ENCODE data around the gene JAM3.
A peak's percentile ranks its signal among the peaks of the same experiment; 100 is the strongest.

The JAM3 gene

GRCh38 chr11:134139873-134140331 is 71.0 kb downstream of the JAM3 start:
- peak; percentile 38 for DNase-seq (ENCODE audit: low spot score)
- Histone ChIP-seq H3K23ac (ENCODE audit: low read depth, low read length, poor library complexity) (no peak overlapping the region), H2AK5ac (ENCODE audit: low read depth, low read length) (no peak overlapping the region), H2AFZ (ENCODE audit: low read length) (no peak overlapping the region), H4K91ac (ENCODE audit: low read depth, low read length, poor library complexity) (no peak overlapping the region), H3K18ac (ENCODE audit: low read length) (no peak overlapping the region), H3K36me3 (replicated peaks in 1 of 2; ENCODE audit: control insufficient read depth in 2 of 2, insufficient read depth in 2 of 2, low read length in 2 of 2) (peaks cover 21 to 50% of the 10 kb centered on the region in 2 donors), H2BK120ac (ENCODE audit: low read depth, low read length) (no peak overlapping the region), H3K4me2 (ENCODE audit: insufficient read depth, low read length, poor library complexity, severe bottlenecking) (no peak overlapping the region), H3K27ac (replicated peaks; ENCODE audit: low read length) (no peak overlapping the region), H3K79me1 (ENCODE audit: low read depth, low read length) (peaks cover 1% of the 10 kb centered on the region), H2BK5ac (ENCODE audit: low read length) (no peak overlapping the region), H3K4me1 (ENCODE audit: control insufficient read depth in 2 of 2, insufficient read depth in 1 of 2, low read depth in 1 of 2, low read length in 2 of 2) (peaks cover 1 to 6% of the 10 kb centered on the region in 2 donors), H4K8ac (ENCODE audit: low read depth, low read length) (no peak overlapping the region), H3K9me3 (replicated peaks in 1 of 2; ENCODE audit: control insufficient read depth in 2 of 2, insufficient read depth in 1 of 2, low read depth in 1 of 2, low read length in 2 of 2) (peaks cover 14 to 21% of the 10 kb centered on the region in 2 donors), H3K4ac (ENCODE audit: low read length) (no peak overlapping the region), H2BK12ac (ENCODE audit: low read length) (no peak overlapping the region), H3K27me3 (ENCODE audit: control insufficient read depth in 3 of 3, insufficient read depth in 3 of 3, low read depth in 1 of 3, low read length in 3 of 3) (no peaks in the 10 kb centered on the region), H3K14ac (ENCODE audit: low read length) (no peak overlapping the region), H3K4me3 (ENCODE audit: low read length in 2 of 2) (no peak overlapping the region), H3K9ac (ENCODE audit: low read depth, low read length, poor library complexity) (no peak overlapping the region), H2BK15ac (ENCODE audit: low read length) (no peak overlapping the region)
- no CpG with 5 or more reads among the region's 10 CpGs for WGBS, 2 donors (ENCODE audit: extremely low coverage in 2 of 2, insufficient read length in 2 of 2, insufficient replicate concordance in 1 of 2)

DNA sequence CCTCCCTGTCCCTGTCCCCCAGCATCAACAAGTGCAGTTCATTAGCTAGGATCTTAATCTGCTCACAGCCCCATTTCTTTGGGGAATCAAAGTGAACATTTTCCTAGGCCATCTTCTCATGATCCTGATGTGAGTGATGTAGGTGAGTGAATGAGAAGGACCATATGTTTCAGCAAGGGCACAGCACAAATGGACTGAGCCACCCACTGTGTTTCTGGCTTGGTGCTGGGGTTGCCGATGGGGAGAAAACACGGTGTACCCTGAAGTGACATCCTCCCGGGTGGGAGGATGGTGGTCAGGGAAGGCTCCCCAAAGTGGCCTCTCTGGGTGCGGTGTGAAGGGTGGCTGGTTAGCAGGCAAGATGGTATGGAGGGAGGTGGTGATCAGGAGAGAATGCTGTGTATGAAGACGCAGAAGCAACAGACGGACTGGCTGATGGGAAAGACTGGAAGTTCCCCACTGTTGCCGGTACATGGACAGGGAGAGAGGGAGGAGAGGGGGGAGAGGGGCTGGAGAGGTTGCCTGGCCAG is 72.2 kb downstream of the JAM3 start:
- Histone ChIP-seq H3K4ac (ENCODE audit: low read length) (no peak overlapping the region), H2BK5ac (ENCODE audit: low read length) (no peak overlapping the region), H3K18ac (ENCODE audit: low read length) (no peak overlapping the region), H2AFZ (ENCODE audit: low read length) (no peak overlapping the region), H3K23ac (ENCODE audit: low read depth, low read length, poor library complexity) (no peak overlapping the region), H3K4me3 (ENCODE audit: low read length in 2 of 2) (no peak overlapping the region), H3K79me1 (ENCODE audit: low read depth, low read length) (peaks cover 1% of the 10 kb centered on the region), H3K36me3 (replicated peaks in 1 of 2; ENCODE audit: control insufficient read depth in 2 of 2, insufficient read depth in 2 of 2, low read length in 2 of 2) (peaks cover 27 to 61% of the 10 kb centered on the region in 2 donors), H3K14ac (ENCODE audit: low read length) (no peak overlapping the region), H4K8ac (ENCODE audit: low read depth, low read length) (no peak overlapping the region), H3K9ac (ENCODE audit: low read depth, low read length, poor library complexity) (no peak overlapping the region), H4K91ac (ENCODE audit: low read depth, low read length, poor library complexity) (no peak overlapping the region), H3K9me3 (replicated peaks in 1 of 2; ENCODE audit: control insufficient read depth in 2 of 2, insufficient read depth in 1 of 2, low read depth in 1 of 2, low read length in 2 of 2) (peaks cover 15 to 17% of the 10 kb centered on the region in 2 donors), H3K27ac (replicated peaks; ENCODE audit: low read length) (no peak overlapping the region), H2BK12ac (ENCODE audit: low read length) (no peak overlapping the region), H2AK5ac (ENCODE audit: low read depth, low read length) (no peak overlapping the region), H2BK120ac (ENCODE audit: low read depth, low read length) (no peak overlapping the region), H2BK15ac (ENCODE audit: low read length) (no peak overlapping the region), H3K4me1 (ENCODE audit: control insufficient read depth in 2 of 2, insufficient read depth in 1 of 2, low read depth in 1 of 2, low read length in 2 of 2) (peaks cover 1 to 6% of the 10 kb centered on the region in 2 donors), H3K27me3 (ENCODE audit: control insufficient read depth in 3 of 3, insufficient read depth in 3 of 3, low read depth in 1 of 3, low read length in 3 of 3) (no peaks in the 10 kb centered on the region), H3K4me2 (ENCODE audit: insufficient read depth, low read length, poor library complexity, severe bottlenecking) (no peak overlapping the region)
- no peak for DNase-seq (ENCODE audit: low spot score)
- no CpG with 5 or more reads among the region's 7 CpGs for WGBS, 2 donors (ENCODE audit: extremely low coverage in 2 of 2, insufficient read length in 2 of 2, insufficient replicate concordance in 1 of 2)

- Histone ChIP-seq H2BK15ac (ENCODE audit: low read length) (no peak overlapping the region), H3K9me3 (replicated peaks in 1 of 2; ENCODE audit: control insufficient read depth in 2 of 2, insufficient read depth in 1 of 2, low read depth in 1 of 2, low read length in 2 of 2) (peaks cover 8 to 18% of the 10 kb centered on the region in 2 donors), H2BK12ac (ENCODE audit: low read length) (no peak overlapping the region), H3K36me3 (replicated peaks in 1 of 2; ENCODE audit: control insufficient read depth in 2 of 2, insufficient read depth in 2 of 2, low read length in 2 of 2) (peaks cover 30 to 75% of the 10 kb centered on the region in 2 donors), H3K14ac (ENCODE audit: low read length) (no peak overlapping the region), H4K8ac (ENCODE audit: low read depth, low read length) (no peak overlapping the region), H3K23ac (ENCODE audit: low read depth, low read length, poor library complexity) (no peak overlapping the region), H2BK120ac (ENCODE audit: low read depth, low read length) (no peak overlapping the region), H3K27ac (replicated peaks; ENCODE audit: low read length) (no peak overlapping the region), H3K9ac (ENCODE audit: low read depth, low read length, poor library complexity) (no peak overlapping the region), H4K91ac (ENCODE audit: low read depth, low read length, poor library complexity) (no peak overlapping the region), H3K4ac (ENCODE audit: low read length) (no peak overlapping the region), H3K4me2 (ENCODE audit: insufficient read depth, low read length, poor library complexity, severe bottlenecking) (no peak overlapping the region), H3K27me3 (ENCODE audit: control insufficient read depth in 3 of 3, insufficient read depth in 3 of 3, low read depth in 1 of 3, low read length in 3 of 3) (no peaks in the 10 kb centered on the region), H3K18ac (ENCODE audit: low read length) (no peak overlapping the region), H2AFZ (ENCODE audit: low read length) (no peak overlapping the region), H3K4me1 (ENCODE audit: control insufficient read depth in 2 of 2, insufficient read depth in 1 of 2, low read depth in 1 of 2, low read length in 2 of 2) (peaks cover 1 to 6% of the 10 kb centered on the region in 2 donors), H2BK5ac (ENCODE audit: low read length) (no peak overlapping the region), H3K4me3 (ENCODE audit: low read length in 2 of 2) (no peak overlapping the region), H3K79me1 (ENCODE audit: low read depth, low read length) (peaks cover 1% of the 10 kb centered on the region), H2AK5ac (ENCODE audit: low read depth, low read length) (no peak overlapping the region)
- no peak for DNase-seq (ENCODE audit: low spot score)
- WGBS, 2 donors (ENCODE audit: extremely low coverage in 2 of 2, insufficient read length in 2 of 2, insufficient replicate concordance in 1 of 2) = no CpG with 5 or more reads among the region's 6 CpGs
Measured at GRCh38 chr11:134142536-134142935, 73.7 kb downstream of the JAM3 start.

GRCh38 chr11:134143801-134144200 is 74.9 kb downstream of the JAM3 start:
- H2AK5ac ChIP-seq (ENCODE audit: low read depth, low read length) = no peak overlapping the region
- H3K36me3 ChIP-seq (replicated peaks in 1 of 2; ENCODE audit: control insufficient read depth in 2 of 2, insufficient read depth in 2 of 2, low read length in 2 of 2) = peaks cover 35 to 87% of the 10 kb centered on the region in 2 donors
- no peak overlapping the region for H2BK5ac ChIP-seq (ENCODE audit: low read length)
- peaks cover 8 to 18% of the 10 kb centered on the region in 2 donors for H3K9me3 ChIP-seq (replicated peaks in 1 of 2; ENCODE audit: control insufficient read depth in 2 of 2, insufficient read depth in 1 of 2, low read depth in 1 of 2, low read length in 2 of 2)
- H3K4me2 ChIP-seq (ENCODE audit: insufficient read depth, low read length, poor library complexity, severe bottlenecking) = no peak overlapping the region
- no CpG with 5 or more reads among the region's 3 CpGs for whole genome bisulfite sequencing, 2 donors (ENCODE audit: extremely low coverage in 2 of 2, insufficient read length in 2 of 2, insufficient replicate concordance in 1 of 2)
- no peak overlapping the region for H3K23ac ChIP-seq (ENCODE audit: low read depth, low read length, poor library complexity)
- H3K14ac ChIP-seq (ENCODE audit: low read length) = no peak overlapping the region
- H3K79me1 ChIP-seq (ENCODE audit: low read depth, low read length) = peaks cover 1% of the 10 kb centered on the region
- peaks cover 1 to 6% of the 10 kb centered on the region in 2 donors for H3K4me1 ChIP-seq (ENCODE audit: control insufficient read depth in 2 of 2, insufficient read depth in 1 of 2, low read depth in 1 of 2, low read length in 2 of 2)
- no peak overlapping the region for H3K27ac ChIP-seq (replicated peaks; ENCODE audit: low read length)
- no peaks in the 10 kb centered on the region for H3K27me3 ChIP-seq (ENCODE audit: control insufficient read depth in 3 of 3, insufficient read depth in 3 of 3, low read depth in 1 of 3, low read length in 3 of 3)
- no peak overlapping the region for H2BK12ac ChIP-seq (ENCODE audit: low read length)
- DNase-seq (ENCODE audit: low spot score) = no peak
- no peak overlapping the region for H4K8ac ChIP-seq (ENCODE audit: low read depth, low read length)
- no peak overlapping the region for H4K91ac ChIP-seq (ENCODE audit: low read depth, low read length, poor library complexity)
- H3K4me3 ChIP-seq (ENCODE audit: low read length in 2 of 2) = no peak overlapping the region
- no peak overlapping the region for H2AFZ ChIP-seq (ENCODE audit: low read length)
- H3K4ac ChIP-seq (ENCODE audit: low read length) = no peak overlapping the region
- H3K9ac ChIP-seq (ENCODE audit: low read depth, low read length, poor library complexity) = no peak overlapping the region
- H2BK15ac ChIP-seq (ENCODE audit: low read length) = no peak overlapping the region
- H2BK120ac ChIP-seq (ENCODE audit: low read depth, low read length) = no peak overlapping the region
- no peak overlapping the region for H3K18ac ChIP-seq (ENCODE audit: low read length)
